ENCODE measurements around the gene SEC63.

The SEC63 gene

GRCh38 chr6:107853230-107853629 lies 104.8 kb downstream of the SEC63 start:
- DNase-seq: no peak

DNA sequence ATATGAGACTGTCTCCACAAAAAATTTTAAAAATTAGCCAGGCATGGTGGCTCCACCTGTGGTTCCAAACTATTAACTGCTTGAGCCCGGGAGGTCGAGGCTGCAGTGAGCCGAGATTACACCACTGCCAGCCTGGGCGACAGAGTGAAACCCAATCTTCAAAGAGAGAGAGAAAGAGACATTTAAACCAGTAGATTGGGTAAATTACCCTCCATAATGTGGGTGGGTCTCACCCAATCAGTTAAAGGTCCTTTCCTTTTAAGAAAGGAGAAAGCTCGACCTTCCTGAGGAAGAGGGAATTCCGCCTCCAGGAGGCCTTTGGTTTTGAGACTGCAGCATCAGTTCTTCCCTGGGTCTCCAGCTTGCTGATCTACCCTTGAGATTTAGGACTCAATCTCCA lies 108.7 kb downstream of the SEC63 start:
- no peak for DNase-seq

DNA sequence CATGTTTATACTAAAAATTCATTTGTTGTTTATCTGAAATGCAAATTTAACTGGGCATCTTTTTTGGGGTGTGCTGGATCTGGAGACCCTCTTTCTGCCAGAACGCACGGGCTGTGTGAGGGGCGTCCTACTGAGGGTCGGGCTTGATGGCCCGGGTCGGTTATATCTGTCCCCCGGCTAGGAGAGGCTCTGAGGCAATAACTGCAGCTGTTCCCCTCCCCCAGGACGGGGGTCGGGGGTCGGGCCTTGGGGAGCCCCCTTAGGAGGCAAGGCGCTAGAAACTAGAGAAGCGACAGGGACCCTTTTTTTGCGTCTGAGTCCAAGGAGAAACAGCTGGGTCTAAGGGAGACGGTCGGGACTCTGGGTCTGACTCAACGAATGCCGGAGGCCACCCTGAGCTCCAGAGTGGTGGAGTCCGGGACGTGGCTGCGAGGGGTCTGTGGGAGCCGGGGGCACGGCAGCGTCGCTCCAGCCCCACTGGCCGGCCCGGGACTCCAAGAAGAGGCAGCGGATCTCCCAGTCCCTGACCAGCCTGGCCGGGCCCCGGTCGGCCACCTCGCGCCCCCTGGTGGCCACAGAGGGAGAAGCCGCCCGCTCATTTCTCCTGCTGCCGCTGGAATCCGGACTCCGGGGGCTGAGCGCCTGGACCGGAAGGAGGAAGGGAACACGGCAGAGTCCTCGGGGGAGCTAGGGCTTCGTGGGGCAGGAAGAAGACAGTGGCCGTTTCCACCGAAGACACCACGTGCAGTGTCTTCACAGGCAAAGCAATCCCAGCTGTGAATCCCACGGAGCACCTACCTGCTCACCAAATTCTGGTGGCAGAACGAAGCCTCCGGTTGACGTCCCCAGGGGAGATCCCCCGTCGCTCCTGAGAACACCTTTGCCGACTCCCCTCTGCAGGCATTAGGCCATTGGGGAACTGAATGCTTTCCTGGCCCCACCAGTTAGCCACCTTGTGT lies 109.9 kb downstream of the SEC63 start:
- peak; percentile 57 for DNase-seq

DNA sequence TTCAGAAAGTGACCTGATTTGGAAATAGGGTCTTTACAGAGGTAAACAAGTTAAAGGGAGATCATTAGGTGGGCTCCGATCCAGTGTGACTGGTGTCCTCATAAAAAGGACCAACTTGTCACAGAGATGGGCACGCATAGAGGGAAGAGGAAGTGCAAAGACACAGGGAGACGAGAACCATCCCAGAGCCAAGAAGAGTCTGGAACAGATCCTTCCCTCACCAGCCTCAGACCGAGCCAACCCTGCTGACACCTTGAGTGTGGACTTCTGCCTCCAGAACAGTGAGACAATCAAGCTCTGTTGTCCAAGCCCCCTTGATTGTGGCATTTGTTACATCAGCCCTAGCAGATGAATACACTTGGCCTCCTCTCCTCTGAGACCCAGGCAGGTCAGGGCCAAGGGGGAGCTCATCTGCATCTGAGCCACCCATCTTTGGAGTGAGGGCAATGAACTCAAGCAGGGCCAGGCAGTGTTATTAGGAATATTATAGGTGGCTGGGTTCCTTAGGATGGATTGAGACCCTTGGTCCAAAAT lies 111.7 kb downstream of the SEC63 start:
- no peak for DNase-seq

GRCh38 chr6:107845777-107846176 lies 112.2 kb downstream of the SEC63 start:
- DNase-seq: no peak

- DNase-seq: no peak
These were observed 114.6 kb downstream of the SEC63 start for GRCh38 chr6:107843400-107843799.

GRCh38 chr6:107841275-107841670 lies 116.7 kb downstream of the SEC63 start:
- no peak for DNase-seq

DNA sequence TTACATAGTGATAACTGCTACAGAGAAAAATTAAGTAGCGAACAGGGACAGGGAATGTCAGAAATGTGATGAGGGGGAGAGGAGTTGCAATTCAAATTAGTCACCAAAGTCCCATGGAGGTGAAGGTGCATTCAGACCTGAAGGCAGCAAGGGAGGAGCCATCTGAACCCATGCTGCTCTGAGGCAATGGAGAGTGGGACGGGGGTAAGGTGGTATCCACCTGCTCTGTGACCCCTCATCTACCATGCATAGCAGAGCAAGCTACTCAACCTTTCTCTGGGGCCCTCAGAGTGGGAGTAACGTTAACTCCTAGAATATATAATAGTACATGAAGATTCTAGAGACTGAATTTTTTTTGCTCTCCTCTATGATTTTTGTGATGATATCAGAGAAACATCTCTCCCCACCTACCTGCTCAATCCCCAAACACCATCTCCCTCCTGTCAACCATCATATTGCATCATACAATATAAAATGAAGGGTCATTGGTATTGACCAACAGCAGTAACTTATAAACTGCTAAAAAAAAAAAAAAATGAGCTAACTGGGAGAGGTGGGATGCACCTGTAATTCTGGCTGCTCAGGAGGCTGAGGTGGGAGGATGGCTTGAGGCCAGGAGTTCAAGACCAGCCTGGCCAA lies 117.3 kb downstream of the SEC63 start:
- no peak for DNase-seq

DNA sequence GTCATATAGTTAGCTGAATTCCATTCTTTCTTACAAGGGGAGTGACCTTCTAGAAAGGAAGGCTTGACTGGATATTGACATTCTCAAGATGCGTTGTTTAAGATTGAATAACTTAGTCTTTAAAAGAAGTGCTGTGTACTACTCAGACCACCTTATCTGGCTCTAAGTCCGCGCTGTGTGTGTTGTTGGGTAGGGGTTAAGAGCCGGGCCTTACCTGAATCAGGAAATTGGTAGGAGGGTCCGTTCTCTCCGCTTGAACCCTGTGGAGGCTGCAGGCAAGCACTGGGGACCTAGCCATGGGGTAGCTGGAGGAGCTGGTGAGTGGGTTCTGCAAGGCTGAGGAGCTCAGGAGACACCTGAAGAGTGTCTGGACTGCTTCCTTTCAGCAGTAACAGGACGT lies 124.9 kb downstream of the SEC63 start:
- no peak for DNase-seq

- no peak for DNase-seq
These were observed 125.6 kb downstream of the SEC63 start for GRCh38 chr6:107832151-107833056.

GRCh38 chr6:107830060-107830459 lies 127.9 kb downstream of the SEC63 start:
- DNase-seq: no peak

GRCh38 chr6:107827541-107827940 lies 130.5 kb downstream of the SEC63 start:
- no peak for DNase-seq

DNA sequence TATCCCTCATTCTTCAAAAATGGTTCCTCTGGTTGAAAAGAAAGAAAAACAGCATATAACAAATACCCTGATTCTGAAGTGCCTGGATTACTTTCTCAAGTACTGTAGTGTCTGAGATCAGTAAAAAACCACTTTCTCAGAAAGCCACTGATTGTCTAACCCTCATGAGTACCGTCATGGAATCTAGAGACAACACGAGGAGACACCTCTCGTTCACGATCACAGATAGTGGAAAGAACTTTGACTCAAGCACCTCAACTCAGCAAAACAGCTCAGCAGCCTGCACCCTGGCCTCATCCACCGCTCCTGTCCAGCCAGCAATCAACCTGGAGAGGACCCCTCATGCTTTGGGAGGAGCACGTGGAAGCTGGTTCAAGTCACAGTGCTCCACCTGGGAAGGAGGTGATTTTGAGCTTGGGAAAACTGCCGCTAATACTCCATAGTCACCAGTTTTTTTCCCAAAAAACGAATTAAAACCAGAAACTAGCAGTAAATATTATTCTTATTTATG lies 134.9 kb downstream of the SEC63 start:
- no peak for DNase-seq

DNA sequence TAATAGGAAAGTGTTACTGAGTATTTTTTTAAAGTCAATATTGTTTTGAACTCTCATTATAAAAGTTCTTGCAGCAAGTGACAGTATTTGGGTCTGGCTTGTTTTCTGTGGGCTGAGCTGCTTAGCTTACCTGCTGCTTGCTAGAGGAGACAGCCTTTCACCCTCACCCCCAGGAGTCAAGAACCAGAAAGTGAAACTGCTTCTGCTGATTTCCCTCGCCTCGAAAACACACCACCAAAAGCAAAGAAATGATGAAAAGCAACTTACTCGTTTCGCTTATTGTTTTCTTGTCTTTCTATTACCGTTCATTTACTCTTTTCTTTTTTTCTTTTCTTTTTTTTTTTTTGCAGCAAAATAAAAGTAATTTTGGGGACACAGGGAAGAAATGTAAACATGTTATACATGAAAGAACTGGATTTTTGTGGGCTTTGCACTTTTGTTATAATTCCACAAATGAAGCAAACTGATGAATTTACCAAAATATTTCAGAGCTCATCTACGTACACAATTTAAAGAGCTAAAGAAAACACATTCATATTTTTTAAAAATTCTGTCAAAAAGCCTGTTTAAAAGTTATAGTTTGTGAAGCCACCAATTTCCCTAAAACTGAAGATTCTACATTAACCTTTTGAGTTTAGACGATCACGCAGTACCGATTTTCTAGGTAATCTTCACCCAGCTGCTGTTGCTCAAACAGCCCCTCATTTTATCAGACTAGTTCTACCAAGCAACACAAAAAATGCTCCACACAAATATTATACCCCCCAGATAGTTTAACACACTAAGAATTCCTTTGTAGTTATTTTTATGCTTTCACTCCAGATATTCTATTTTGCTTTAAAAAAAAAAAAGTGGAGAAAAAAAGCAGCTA lies 135.6 kb downstream of the SEC63 start:
- DNase-seq: no peak

DNA sequence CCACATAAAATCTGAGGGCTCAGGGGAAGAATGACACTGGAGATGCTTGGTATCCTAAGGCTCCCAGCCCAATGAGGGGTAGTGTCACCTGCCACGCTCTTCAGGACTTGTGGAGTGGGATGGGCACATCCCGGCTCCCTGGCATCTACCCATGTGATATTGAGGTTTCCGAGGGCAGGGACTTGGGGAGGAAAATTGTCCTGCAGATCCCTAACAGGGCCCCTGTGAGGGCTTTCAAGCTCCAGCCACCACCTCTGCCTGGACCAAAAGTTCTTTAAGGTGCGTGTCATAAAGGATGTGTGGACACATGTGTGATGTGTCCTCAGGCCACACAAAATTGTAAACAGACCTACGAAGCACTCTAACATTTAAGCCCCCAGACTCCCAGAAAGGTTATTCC lies 136.4 kb downstream of the SEC63 start:
- no peak for DNase-seq

DNA sequence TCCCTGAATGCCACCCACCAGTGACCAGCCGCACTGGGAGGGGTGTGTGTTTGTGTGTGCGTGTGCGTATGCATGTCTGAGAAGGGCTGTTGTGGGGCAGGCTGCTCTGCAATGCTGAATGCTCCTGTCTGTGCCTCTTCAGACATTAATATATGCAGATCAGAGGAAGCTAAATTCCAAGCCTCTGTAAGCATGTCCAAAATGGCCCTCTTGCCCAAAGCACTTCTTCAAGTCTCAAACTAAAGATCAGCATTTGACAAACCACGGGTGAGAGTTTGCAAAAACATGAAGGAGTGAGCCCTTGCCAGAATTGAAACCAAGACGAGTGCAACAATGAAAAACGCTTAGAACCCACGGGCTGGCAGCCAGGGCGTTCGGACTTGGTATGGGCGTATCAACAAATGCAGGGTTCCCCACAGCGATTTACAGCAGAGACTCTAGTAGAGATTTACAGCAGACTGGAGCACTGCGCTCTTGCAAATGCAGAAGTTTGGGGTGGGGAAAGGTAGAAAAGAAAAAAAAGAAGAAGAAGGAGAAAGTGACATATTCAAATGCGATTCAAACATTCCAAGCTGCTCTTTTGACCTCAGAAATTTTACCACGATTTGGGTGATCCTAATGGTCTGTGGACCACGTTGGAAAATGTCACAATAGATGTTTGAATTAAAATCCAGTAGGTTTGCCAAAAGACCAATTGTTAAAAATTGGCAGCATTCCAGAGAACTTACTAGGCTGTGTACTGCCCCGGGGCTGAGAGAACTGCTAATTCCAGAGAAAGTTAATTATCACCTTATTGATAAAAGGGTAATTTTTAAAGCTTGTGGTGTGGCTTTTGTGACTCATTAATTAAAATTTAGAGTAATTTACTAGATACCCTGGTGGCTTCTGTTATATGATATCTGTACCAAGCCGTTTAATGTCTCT lies 137.4 kb downstream of the SEC63 start:
- no peak for DNase-seq

DNA sequence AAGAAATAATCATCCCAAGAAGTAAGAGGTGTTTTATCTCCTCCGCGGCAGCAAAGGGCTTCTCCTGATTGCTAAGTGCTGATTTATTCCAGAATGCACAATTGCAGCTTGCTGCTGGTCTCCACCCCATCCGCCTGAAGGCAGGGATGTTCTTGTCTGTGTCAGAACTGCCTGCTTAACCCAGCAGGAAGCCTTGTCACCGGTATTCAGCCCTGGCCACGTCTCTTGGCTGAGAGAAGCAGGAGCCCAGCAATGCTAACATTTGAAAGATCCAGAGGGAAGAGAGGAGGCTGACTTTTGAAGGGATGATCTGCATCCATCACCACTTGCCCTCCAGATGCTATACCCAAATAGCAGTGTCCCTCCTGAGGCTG lies 138.1 kb downstream of the SEC63 start:
- DNase-seq: no peak

- no peak for DNase-seq
These were observed 138.8 kb downstream of the SEC63 start for GRCh38 chr6:107819217-107819616.

DNA sequence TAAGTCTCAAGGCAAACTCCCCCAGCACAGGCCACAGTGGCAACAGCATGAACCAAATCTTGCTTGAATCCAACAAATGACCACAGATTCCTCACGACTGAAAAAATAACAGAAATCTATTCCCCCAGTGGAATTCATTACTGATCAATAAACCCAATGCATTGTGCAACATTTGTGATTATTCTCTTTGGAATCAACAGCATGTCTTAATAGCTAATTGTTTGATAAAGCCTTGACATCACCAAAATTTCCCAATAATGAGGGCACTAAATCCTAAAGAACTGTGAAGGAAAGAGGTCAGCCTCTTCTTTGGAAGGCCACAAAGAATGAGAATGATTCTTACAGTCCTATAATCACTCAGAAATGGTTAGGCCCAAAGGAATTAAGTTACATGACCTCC lies 139.7 kb downstream of the SEC63 start:
- DNase-seq: no peak

- DNase-seq: no peak
These were observed 140.2 kb downstream of the SEC63 start for GRCh38 chr6:107817784-107818183.

Data from NCI-H526 treated with DMSO at 0.1 percent for 48 hours (cell line).